ENCODE data around the gene BMP7.

DNA sequence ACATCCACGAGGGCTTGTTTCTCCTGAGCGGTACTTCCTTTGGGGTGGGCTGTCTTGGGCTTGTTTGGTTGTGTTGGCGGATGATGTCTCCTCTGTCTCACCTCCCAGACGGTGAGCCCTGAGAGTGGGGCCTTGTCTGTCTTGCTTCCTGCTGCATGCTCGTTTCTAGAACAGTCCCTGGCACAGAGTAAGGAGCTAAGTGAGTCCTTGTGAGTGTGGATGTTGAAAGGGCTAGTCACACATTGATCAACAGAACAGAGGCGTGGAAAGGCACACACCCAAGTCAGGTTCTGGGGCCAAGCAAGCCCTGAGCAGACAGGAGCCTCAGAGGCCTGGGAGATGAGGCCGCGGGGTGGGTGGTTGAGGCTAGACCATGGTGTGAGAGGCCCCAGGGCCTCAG lies 111.0 kb downstream of the BMP7 start:
- TF ChIP-seq POLR2AphosphoS5 (IDR thresholded peaks at IDR 0.05; ENCODE audit: low read depth) (no peak), CTCF (conservative IDR thresholded peaks at IDR 0.05; ENCODE audit: low read depth in 2 of 2) (no peak)

All from GM23338 (cell line).